GM13977 (cell line): ENCODE data around the gene MANSC4.

Experiments used
- DNase-seq: peaks from one replicate; pipeline ENCODE4 v3.0.0; 2012; ENCODE audit warnings: low spot score
- CTCF ChIP-seq: IDR thresholded peaks from 2 replicates; pipeline ENCODE4 v1.5.1; 2012; ENCODE audit warnings: mild to moderate bottlenecking, control low read depth; ENCODE audit not compliant: insufficient read depth; ENCODE audit errors: extremely low read depth, missing control alignments
- in situ Hi-C: fragments of 300-500 bp; cut with MboI; formaldehyde crosslinking; loops from one replicate; pipeline ENCODE4 v1.12.0; 2022; ENCODE audit warnings: low sequenced_read_pairs, low pct_unique_long_range_greater_than_20kb, mixed read lengths, inconsistent platforms; ENCODE audit not compliant: unreplicated experiment

The MANSC4 gene

GRCh38 chr12:27802936-27803335 lies 22.9 kb upstream of the MANSC4 start:
- in situ Hi-C loops, result no loop called here
- no peak for TF ChIP-seq CTCF
- DNase-seq, result no peak

GRCh38 chr12:27802511-27802910 lies 22.5 kb upstream of the MANSC4 start:
- DNase-seq, result no peak
- TF ChIP-seq CTCF, result no peak
- in situ Hi-C loops, result no loop called here

GRCh38 chr12:27801630-27802029 lies 21.6 kb upstream of the MANSC4 start:
- in situ Hi-C loops, result no loop called here
- no peak for TF ChIP-seq CTCF
- no peak for DNase-seq

GRCh38 chr12:27800819-27801218 lies 20.8 kb upstream of the MANSC4 start:
- DNase-seq, result no peak
- TF ChIP-seq CTCF, result no peak
- in situ Hi-C loops, result no loop called here

- no peak for TF ChIP-seq CTCF
- no peak for DNase-seq
- in situ Hi-C loops, result no loop called here
These were observed 17.4 kb upstream of the MANSC4 start for GRCh38 chr12:27797301-27798025.

- no peak for DNase-seq
- TF ChIP-seq CTCF, result no peak
- in situ Hi-C loops, result no loop called here
These were observed 16.1 kb upstream of the MANSC4 start for GRCh38 chr12:27796128-27796527.
